GM19043 (cell line): ENCODE measurements around the gene CPA4.

Experiments
- ATAC-seq: cut with Tn5 transposase; IDR thresholded peaks from one replicate; pipeline ENCODE4 v1.9.1; 2021; ENCODE audit warnings: low read depth; ENCODE audit not compliant: unreplicated experiment

CPA4 gene

GRCh38 chr7:130362251-130362816, 69.4 kb downstream of the CPA4 start:
- no peak for ATAC-seq

DNA sequence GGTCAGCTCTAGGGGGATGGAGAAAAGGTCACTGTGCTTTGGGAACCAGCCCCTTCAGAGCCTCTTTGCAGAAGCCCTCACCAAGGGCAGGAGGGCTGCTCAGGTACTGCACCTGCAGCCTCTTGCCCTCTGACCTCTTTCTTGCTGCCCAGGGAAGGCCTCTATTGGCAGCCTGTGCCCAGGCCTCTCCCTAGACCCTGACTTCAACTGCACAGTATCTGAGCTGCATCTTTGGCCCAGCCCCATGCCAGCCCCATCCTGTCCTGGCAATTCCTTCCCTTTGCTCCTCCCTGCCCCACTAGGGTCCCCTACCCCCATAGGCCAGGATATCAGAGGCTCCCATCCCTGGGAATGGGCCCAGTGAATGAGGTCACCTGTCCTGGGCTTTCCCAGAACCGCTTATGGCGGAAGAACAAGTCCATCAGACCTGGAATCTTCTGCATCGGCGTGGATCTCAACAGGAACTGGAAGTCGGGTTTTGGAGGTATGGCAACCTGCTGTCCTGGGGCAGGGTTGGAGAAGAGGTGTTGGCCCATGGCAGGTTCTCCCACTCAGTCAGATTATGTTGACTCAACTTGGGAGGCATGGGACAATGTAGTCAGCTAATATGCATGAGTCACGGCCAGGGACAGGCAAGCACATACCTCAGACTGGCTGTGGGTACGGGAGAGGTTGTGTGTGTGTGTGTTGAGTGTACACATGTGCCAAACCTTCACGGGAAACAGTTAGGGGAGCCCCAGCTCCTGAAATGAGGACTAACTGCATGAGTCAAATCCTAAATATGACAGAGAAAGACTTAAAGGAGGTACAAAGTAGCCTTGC, 70.3 kb downstream of the CPA4 start:
- ATAC-seq: no peak

- no peak for ATAC-seq
These were observed 71.5 kb downstream of the CPA4 start for GRCh38 chr7:130364451-130364850.

DNA sequence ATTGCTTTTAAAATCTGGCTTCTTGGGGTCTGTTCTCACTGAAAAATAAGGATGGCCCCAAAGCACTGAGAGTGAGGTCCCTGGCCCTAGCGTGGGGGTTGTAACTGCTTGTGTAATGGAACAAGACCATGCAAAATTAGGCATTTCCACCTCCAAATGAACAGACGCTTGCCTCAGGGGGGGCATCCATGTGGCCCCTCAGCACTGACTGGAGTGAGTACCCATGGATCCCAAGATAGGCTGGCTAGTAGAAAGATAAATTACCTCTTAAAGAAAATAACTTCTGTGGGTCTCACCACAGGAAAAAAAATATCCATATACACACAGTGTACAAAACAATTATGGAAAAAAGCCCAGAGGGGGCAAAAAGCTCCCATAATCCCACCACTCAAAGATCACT, 72.1 kb downstream of the CPA4 start:
- ATAC-seq: no peak

DNA sequence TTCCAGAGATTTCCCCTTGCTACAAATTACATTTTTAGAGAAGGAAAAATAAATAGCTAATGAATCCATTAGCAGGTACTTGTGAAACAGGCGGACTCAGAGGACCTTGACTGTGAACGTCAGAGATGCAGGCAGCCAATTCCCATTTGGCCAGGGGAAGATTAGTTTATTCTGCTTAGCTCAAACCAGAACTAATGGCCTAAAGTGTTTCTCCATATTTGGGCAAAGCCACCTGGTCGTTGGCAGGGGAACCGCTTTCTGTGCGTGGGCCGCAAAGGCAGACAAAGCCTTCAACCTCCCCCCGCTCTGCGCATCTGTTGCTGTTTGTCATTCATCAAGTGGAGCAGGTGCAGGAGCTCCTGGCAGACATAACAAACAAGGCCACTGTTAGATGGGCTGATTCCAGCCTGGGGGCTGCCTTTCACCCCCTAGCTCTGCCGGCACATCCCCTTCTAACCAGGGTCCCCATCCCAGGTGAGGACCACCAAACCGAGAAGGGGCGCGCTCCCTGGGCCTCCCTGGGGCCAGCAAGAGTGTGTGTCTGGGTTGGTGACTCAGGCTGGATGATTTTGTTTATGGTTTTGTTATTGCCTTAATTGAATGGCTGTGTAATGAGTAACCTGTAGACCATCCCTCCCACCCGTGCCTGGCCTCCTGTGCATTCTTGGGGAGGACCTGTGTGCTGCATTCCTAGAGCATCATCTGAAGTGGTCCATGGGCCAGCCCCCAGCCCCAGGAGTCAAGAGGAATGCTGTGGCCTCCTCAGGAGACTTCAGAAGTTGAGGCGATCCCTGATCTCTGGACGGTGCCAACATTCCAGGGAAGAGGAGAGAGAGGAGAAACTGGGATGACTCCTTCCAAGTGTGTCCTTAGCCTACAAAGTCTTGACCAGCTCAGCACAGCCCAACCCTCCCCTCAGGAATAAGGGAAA, 72.8 kb downstream of the CPA4 start:
- ATAC-seq: peak; percentile 55

DNA sequence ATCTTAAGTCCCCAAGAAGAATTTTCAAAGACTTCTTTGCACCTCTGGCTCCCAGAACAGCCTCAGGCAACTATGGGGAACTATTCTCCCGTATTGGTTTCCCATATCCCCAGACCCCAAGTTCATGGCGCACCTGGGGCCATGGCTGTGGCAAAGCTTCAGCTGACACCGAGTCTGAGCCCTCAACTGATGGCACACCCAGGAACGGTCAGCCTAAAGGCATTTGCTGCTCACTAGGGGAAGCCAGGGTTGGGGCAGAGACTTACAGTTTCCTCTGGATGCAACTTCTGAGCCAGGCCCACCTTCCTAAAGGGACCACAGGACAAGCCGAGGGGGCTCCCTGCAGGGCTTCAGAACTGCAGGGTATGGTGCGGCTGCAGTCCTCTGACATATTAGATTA, 73.6 kb downstream of the CPA4 start:
- ATAC-seq: no peak

- ATAC-seq: no peak
These were observed 74.3 kb downstream of the CPA4 start for GRCh38 chr7:130367088-130367755.

GRCh38 chr7:130367836-130368746, 75.1 kb downstream of the CPA4 start:
- no peak for ATAC-seq

- no peak for ATAC-seq
These were observed 76.2 kb downstream of the CPA4 start for GRCh38 chr7:130369110-130369711.

DNA sequence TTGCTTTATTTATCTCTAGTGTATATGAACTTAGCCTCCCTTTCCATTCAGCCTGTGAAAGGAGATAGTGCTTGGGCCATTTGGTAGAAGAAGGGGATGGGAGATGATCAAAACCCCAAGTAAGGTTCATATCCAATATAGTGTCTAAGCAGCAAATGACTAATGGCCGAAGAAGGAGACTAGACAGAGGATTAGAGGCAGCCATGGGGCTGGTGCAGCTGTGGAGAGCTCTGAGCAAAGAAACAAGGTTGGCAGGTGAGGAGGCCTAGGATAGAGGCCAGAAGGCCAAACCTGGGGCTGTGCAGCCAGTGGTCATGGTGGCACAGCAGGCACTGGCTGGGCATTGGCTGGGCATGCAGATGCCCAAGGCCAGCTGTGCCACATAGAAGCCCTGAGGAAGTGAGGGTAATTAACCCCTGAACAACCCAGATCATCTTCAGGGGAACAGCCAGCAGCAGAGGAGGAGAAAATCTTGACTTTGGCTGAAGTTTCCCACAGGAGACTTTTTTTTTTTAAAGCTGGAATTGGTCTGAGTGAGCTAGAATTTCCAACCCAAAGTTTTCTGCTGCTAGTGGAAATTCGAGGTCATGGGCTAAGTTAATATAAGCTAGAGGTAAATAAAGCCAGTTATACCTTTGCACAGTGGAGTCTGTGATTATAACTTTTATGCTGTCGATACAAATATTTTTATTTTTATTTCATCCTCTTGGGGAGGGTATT, 77.0 kb downstream of the CPA4 start:
- ATAC-seq: no peak

DNA sequence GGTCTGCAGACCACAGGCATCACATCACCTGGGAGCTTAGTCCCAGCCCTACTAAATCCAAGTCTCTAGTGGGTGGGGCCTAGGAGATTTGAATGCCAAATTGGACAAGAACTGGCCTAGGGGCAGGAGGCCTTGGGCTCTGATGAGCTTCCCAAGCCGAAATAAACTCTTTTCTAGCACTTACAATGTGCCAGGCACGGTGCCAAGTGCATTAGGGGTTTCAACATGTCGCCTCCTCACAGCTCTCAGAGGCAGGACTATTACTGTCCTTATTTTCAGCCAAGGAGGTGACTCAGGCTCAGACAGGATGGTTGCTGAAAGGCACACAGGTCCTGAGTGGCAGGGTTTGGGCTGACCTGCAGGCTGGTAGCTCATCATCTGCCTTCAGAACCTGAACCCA, 78.1 kb downstream of the CPA4 start:
- no peak for ATAC-seq

GRCh38 chr7:130372402-130373165, 79.6 kb downstream of the CPA4 start:
- ATAC-seq: no peak
